ENCODE measurements around the gene C6orf52.

Gene C6orf52

GRCh38 chr6:10655508-10656055 is 38.8 kb downstream of the C6orf52 start:
- DNase-seq (ENCODE audit: low read depth, low spot score) = no peak

DNA sequence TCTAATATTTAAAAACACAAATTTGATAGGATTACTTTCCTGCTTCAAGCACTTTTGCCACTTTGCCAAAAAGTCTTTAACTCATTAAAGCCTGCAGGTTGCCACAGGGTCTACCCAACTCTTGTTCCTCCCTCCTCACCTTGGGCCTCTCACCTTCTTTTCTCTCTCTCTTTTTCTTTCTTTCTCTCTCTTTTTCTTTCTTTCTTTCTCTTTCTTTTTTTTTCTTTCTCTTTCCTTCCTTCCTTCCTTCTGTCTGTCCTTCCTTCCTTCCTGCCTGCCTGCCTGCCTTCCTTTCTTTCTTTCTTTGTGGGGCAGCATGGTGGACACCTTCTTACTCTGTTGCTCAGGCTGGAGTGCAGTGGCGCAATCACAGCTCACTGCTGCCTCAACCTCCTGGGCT is 50.2 kb downstream of the C6orf52 start:
- no peak for DNase-seq (ENCODE audit: low read depth, low spot score)

DNA sequence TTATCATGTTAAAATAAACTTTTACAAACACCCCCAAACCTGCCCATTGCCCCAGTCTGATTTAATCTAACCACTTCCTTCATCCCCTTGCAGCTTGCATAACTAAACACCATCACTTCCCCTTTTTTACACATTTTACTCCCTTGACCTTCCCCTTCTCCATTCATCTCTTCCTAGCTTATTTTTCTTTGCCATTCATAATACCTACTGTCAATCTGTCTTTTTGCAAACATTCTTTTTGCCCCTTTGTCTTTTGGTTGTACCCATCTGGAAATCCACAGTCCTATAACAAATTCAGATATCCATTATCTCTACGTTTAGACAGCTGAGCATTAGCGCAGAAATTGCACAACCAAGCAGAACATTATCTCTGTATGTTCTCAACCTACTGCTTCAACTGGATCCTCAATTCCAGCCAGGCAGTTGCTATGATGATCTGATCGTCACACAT is 51.2 kb downstream of the C6orf52 start:
- no peak for DNase-seq (ENCODE audit: low read depth, low spot score)

GRCh38 chr6:10641528-10641927 is 52.9 kb downstream of the C6orf52 start:
- no peak for DNase-seq (ENCODE audit: low read depth, low spot score)

DNA sequence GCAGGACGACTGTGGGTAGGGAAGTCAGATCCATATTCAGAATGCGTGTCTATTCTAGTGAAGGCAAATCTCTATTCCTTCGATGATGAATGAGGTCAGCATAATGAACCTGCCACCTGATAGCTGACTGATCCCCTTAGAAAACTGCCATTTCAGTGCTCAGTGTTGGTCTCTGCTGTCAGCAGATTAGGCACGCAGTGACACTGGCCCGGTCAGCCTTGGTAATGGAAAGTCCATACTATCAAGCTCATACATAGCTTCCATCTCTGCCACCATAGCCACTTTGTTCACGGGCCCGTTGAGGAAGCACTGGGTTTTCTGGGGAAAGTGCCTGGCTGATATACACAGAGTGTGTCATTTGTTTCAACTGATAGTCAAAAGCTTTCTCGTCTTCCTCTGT is 54.0 kb downstream of the C6orf52 start:
- no peak for DNase-seq (ENCODE audit: low read depth, low spot score)

DNA sequence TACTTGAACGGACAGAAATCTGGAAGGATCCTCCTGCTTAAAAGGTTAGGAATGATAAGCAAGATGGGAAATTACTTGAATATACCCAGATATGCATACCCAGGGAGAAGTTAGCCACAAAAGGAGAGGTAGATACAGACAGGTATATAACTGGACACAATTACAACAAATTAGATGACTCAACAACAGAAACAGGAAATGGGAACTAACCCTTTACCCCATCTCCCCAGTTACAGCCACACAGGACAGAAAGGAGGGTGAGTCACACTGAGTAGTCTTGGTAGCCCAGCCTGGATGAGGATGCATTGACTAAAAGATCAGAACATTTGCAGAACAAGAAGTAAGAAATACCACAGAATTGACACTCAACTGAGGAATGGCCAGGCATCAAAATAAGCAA is 61.2 kb downstream of the C6orf52 start:
- DNase-seq (ENCODE audit: low read depth, low spot score) = peak; percentile 62

DNA sequence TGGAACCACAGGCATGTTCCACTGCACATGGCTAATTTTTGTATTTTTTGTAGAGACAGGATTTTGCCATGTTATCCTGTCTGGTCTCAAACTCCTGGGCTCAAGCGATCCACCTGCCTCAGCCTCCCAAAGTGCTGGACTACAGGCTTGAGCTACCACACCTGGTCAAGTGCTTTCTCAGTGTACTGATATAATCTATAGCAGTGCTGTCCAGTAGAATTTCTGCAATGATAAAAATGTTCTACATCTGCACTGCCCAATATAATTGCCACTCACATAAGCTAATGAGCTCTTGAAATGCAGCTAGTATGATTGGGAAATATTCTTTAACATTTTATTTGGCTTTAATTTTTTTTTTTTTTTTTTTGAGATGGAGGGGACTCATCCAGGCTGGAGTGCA is 64.2 kb downstream of the C6orf52 start:
- DNase-seq (ENCODE audit: low read depth, low spot score) = no peak

GRCh38 chr6:10627800-10628199 is 66.6 kb downstream of the C6orf52 start:
- no peak for DNase-seq (ENCODE audit: low read depth, low spot score)

- peak; percentile 32 for DNase-seq (ENCODE audit: low read depth, low spot score)
Observed at GRCh38 chr6:10626154-10626741, 68.2 kb downstream of the C6orf52 start.

DNA sequence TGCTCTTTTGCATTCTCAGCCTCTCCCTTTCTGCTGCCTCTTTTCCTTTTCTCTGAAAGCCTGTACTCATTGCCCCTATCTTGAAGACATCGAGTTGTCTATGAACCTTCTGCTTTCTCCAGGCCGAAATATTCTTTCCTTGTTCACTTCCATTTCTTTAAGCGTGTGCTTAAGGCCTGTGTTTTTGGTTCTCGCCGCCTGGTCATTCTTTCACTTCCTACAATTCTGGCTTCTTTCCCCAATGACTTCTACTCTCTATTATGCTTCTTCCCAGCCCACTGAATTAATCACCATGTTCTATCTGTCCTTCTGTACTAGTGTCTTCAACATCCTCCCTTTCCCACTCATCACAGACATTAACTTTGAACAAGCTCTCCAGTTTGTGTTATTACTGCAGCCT is 69.6 kb downstream of the C6orf52 start:
- no peak for DNase-seq (ENCODE audit: low read depth, low spot score)

- no peak for DNase-seq (ENCODE audit: low read depth, low spot score)
Observed at GRCh38 chr6:10621847-10622246, 72.6 kb downstream of the C6orf52 start.
